HEK293 (cell line): ENCODE results near the gene PDF.

Source experiments
- CTCF ChIA-PET: fragments of 350-600 bp; formaldehyde crosslinking; extraction: SDS; loops from one replicate; lab custom pipeline; 2021; ENCODE audit warnings: antibody characterized with exemption; lab: Yijun Ruan, JAX
- POLR2A ChIA-PET: fragments of 300-600 bp; formaldehyde crosslinking; extraction: SDS; loops from one replicate; lab custom pipeline; 2020; ENCODE audit warnings: antibody characterized with exemption, inconsistent platforms; lab: Yijun Ruan, JAX
- H3K27ac ChIP-seq: fragments of 200-500 bp; sonication (Bioruptor generic); 2 replicates; pipeline ENCODE4 v1.5.1; 2014; ENCODE audit warnings: low read depth, low read length, control low read depth, inconsistent platforms; ENCODE audit errors: extremely low read depth
- H3K36me3 ChIP-seq, 2 experiments: fragments of 200-500 bp in 1 of 2; sonication (Bioruptor generic) in 1 of 2; 1 replicate in 1 of 2; 2 replicates in 1 of 2; pipeline ENCODE4 v1.5.1; 2014 to 2017; ENCODE audit warnings: inconsistent platforms in 2 of 2, low read length in 2 of 2; ENCODE audit not compliant: control insufficient read depth in 2 of 2, insufficient read depth in 1 of 2
- H3K4me1 ChIP-seq: fragments of 200-500 bp; sonication (Bioruptor generic); 2 replicates; pipeline ENCODE4 v1.5.1; 2014; ENCODE audit warnings: mild to moderate bottlenecking, low read length, inconsistent platforms; ENCODE audit not compliant: control insufficient read depth, insufficient read depth
- H3K4me3 ChIP-seq: 2 replicates; pipeline ENCODE4 v1.5.1; 2011; ENCODE audit warnings: low read depth, mild to moderate bottlenecking, control low read depth, low read length, moderate library complexity
- H3K9me3 ChIP-seq: fragments of 200-500 bp; sonication (Bioruptor generic); 2 replicates; pipeline ENCODE4 v1.5.1; 2014; ENCODE audit warnings: low read depth, low read length, inconsistent platforms; ENCODE audit not compliant: control insufficient read depth, insufficient read depth
- FEZF1 ChIP-seq: fragments of 450-650 bp; formaldehyde crosslinking; IDR thresholded peaks from 2 replicates; pipeline ENCODE4 v1.5.1; 2016; ENCODE audit warnings: missing biosample characterization, missing genetic modification characterization
- KLF10 ChIP-seq: fragments of 450-650 bp; IDR thresholded peaks from 2 replicates; pipeline ENCODE4 v1.5.1; 2018; ENCODE audit warnings: missing biosample characterization, mild to moderate bottlenecking, missing genetic modification characterization
- KLF7 ChIP-seq: fragments of 450-650 bp; formaldehyde crosslinking; IDR thresholded peaks from 2 replicates; pipeline ENCODE4 v1.5.1; 2016; ENCODE audit warnings: missing biosample characterization, missing genetic modification characterization, borderline replicate concordance
- MZF1 ChIP-seq: fragments of 450-650 bp; formaldehyde crosslinking; IDR thresholded peaks from 2 replicates; pipeline ENCODE4 v1.5.1; 2017; ENCODE audit warnings: missing biosample characterization, missing genetic modification characterization, borderline replicate concordance
- TCF7L2 ChIP-seq: IDR thresholded peaks from 2 replicates; pipeline ENCODE4 v1.6.1; 2011; ENCODE audit warnings: low read depth, mild to moderate bottlenecking, inconsistent platforms, low read length, moderate library complexity, borderline replicate concordance
- ZBTB20 ChIP-seq: fragments of 450-650 bp; formaldehyde crosslinking; IDR thresholded peaks from 2 replicates; pipeline ENCODE4 v1.5.1; 2016; ENCODE audit warnings: missing biosample characterization, missing genetic modification characterization
- ZNF155 ChIP-seq: fragments of 450-650 bp; formaldehyde crosslinking; IDR thresholded peaks from 2 replicates; pipeline ENCODE4 v1.5.1; 2016; ENCODE audit warnings: missing biosample characterization, missing genetic modification characterization
- ZNF19 ChIP-seq: fragments of 450-650 bp; formaldehyde crosslinking; IDR thresholded peaks from 2 replicates; pipeline ENCODE4; 2016; ENCODE audit warnings: missing biosample characterization, missing genetic modification characterization, low read depth
- ZNF2 ChIP-seq: fragments of 450-650 bp; formaldehyde crosslinking; IDR thresholded peaks from 2 replicates; pipeline ENCODE4 v1.5.1; 2016; ENCODE audit warnings: missing biosample characterization, missing genetic modification characterization
- ZNF211 ChIP-seq: fragments of 450-650 bp; formaldehyde crosslinking; IDR thresholded peaks from 2 replicates; pipeline ENCODE4 v1.5.1; 2016; ENCODE audit warnings: low read depth, missing biosample characterization, missing genetic modification characterization
- ZNF37A ChIP-seq: fragments of 450-650 bp; IDR thresholded peaks from 2 replicates; pipeline ENCODE4 v1.5.1; 2018; ENCODE audit warnings: missing biosample characterization, missing genetic modification characterization
- ZNF416 ChIP-seq: fragments of 450-650 bp; formaldehyde crosslinking; IDR thresholded peaks from 2 replicates; pipeline ENCODE4 v1.5.1; 2016; ENCODE audit warnings: missing biosample characterization, missing genetic modification characterization
- ZNF510 ChIP-seq: fragments of 450-650 bp; formaldehyde crosslinking; IDR thresholded peaks from 2 replicates; pipeline ENCODE4 v1.5.1; 2018; ENCODE audit warnings: mild to moderate bottlenecking, missing genetic modification characterization, missing biosample characterization; ENCODE audit not compliant: insufficient replicate concordance
- ZNF514 ChIP-seq: fragments of 450-650 bp; formaldehyde crosslinking; IDR thresholded peaks from 2 replicates; pipeline ENCODE4 v1.5.1; 2016; ENCODE audit warnings: missing biosample characterization, missing genetic modification characterization
- ZNF768 ChIP-seq: fragments of 450-650 bp; formaldehyde crosslinking; IDR thresholded peaks from 2 replicates; pipeline ENCODE4 v1.5.1; 2018; ENCODE audit warnings: missing biosample characterization, mild to moderate bottlenecking, missing genetic modification characterization
- TF ChIP-seq, protein P1 (sequence below): fragments of 450-650 bp; formaldehyde crosslinking; IDR thresholded peaks from 2 replicates; pipeline ENCODE4 v1.5.1; 2016; ENCODE audit warnings: missing biosample characterization, missing genetic modification characterization
- TF ChIP-seq, protein P2 (sequence below): fragments of 450-650 bp; formaldehyde crosslinking; conservative IDR thresholded peaks from 2 replicates; pipeline ENCODE4 v1.5.1; 2016; ENCODE audit warnings: low read depth, missing biosample characterization, missing genetic modification characterization
- TF ChIP-seq, protein P3 (sequence below): fragments of 450-650 bp; formaldehyde crosslinking; conservative IDR thresholded peaks from 2 replicates; pipeline ENCODE4 v1.5.1; 2016; ENCODE audit warnings: low read depth, missing biosample characterization, missing genetic modification characterization

The PDF gene

DNA sequence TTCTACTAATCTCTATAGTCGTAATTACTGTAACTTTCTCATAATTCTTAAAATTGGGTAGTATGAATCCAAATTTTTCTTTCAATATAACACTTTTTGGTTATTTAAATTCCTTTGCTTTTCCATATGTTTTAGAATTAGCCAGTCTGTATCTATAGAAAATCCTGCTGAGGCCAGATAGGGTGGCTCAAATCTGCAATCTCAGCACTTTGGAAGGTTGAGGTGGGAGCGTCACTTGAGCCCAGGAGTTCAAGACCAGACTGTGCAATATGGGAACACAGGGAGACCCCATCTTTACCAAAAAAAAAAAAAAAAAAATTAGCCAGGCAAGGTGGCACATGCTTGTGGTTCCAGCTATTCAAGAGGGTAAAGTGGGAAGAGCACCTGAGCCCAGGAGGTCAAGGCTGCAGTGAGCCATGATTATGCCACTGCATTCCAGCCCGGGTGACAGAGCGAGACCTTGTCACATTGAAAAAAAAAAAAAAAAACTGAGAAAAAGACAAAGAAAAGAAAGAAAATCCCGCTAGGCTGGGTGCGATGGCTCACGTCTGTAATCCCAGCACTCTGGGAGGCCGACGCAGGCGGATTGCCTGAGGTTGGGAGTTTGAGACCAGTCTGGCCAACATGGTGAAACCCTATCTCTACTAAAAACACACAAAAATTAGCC, 46.1 kb upstream of the PDF start:
- H3K4me1 ChIP-seq: no peaks in the 10 kb centered on the region
- no peaks in the 10 kb centered on the region for H3K9me3 ChIP-seq
- no peak overlapping the region for H3K4me3 ChIP-seq
- ChIA-PET CTCF (interaction anchor here (0.6 to 0.7 kb wide), 3 partner anchors 8 to 189 kb away, joined by 3 to 4 read pairs (median 3); no protein-coding TSS in a partner anchor), POLR2A (no interaction called here)
- peaks cover 42 to 75% of the 10 kb centered on the region in 2 experiments for H3K36me3 ChIP-seq
- no peak overlapping the region for H3K27ac ChIP-seq
- TF ChIP-seq MZF1 (tag by site-specific recombination) (no peak), ZNF514 (no peak), ZNF37A (tag by site-specific recombination) (no peak), ZNF19 (tag by site-specific recombination) (no peak), ZNF510 (tag by site-specific recombination) (no peak), ZNF768 (tag by site-specific recombination) (no peak), ZNF2 (tag by site-specific recombination) (no peak), KLF7 (tag by site-specific recombination) (no peak), FEZF1 (tag by site-specific recombination) (no peak), ZNF155 (tag by site-specific recombination) (no peak), TCF7L2 (no peak), ZNF416 (tag by site-specific recombination) (no peak), KLF10 (tag by site-specific recombination) (no peak), ZBTB20 (tag by site-specific recombination) (no peak), ZNF211 (no peak)
- TF ChIP-seq, protein P1, sequence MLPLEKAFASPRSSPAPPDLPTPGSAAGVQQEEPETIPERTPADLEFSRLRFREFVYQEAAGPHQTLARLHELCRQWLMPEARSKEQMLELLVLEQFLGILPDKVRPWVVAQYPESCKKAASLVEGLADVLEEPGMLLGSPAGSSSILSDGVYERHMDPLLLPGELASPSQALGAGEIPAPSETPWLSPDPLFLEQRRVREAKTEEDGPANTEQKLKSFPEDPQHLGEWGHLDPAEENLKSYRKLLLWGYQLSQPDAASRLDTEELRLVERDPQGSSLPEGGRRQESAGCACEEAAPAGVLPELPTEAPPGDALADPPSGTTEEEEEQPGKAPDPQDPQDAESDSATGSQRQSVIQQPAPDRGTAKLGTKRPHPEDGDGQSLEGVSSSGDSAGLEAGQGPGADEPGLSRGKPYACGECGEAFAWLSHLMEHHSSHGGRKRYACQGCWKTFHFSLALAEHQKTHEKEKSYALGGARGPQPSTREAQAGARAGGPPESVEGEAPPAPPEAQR (tag by site-specific recombination): no peak
- TF ChIP-seq, protein P2, sequence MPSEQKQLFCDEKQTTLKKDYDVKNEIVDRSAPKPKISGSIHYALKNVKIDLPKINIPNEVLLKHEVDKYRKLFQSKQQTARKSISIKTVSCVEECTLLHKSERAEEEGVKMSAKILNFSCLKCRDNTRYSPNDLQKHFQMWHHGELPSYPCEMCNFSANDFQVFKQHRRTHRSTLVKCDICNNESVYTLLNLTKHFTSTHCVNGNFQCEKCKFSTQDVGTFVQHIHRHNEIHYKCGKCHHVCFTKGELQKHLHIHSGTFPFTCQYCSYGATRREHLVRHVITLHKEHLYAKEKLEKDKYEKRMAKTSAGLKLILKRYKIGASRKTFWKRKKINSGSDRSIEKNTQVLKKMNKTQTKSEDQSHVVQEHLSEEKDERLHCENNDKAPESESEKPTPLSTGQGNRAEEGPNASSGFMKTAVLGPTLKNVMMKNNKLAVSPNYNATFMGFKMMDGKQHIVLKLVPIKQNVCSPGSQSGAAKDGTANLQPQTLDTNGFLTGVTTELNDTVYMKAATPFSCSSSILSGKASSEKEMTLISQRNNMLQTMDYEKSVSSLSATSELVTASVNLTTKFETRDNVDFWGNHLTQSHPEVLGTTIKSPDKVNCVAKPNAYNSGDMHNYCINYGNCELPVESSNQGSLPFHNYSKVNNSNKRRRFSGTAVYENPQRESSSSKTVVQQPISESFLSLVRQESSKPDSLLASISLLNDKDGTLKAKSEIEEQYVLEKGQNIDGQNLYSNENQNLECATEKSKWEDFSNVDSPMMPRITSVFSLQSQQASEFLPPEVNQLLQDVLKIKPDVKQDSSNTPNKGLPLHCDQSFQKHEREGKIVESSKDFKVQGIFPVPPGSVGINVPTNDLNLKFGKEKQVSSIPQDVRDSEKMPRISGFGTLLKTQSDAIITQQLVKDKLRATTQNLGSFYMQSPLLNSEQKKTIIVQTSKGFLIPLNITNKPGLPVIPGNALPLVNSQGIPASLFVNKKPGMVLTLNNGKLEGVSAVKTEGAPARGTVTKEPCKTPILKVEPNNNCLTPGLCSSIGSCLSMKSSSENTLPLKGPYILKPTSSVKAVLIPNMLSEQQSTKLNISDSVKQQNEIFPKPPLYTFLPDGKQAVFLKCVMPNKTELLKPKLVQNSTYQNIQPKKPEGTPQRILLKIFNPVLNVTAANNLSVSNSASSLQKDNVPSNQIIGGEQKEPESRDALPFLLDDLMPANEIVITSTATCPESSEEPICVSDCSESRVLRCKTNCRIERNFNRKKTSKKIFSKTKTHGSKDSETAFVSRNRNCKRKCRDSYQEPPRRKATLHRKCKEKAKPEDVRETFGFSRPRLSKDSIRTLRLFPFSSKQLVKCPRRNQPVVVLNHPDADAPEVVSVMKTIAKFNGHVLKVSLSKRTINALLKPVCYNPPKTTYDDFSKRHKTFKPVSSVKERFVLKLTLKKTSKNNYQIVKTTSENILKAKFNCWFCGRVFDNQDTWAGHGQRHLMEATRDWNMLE: no peak
- TF ChIP-seq, protein P3, sequence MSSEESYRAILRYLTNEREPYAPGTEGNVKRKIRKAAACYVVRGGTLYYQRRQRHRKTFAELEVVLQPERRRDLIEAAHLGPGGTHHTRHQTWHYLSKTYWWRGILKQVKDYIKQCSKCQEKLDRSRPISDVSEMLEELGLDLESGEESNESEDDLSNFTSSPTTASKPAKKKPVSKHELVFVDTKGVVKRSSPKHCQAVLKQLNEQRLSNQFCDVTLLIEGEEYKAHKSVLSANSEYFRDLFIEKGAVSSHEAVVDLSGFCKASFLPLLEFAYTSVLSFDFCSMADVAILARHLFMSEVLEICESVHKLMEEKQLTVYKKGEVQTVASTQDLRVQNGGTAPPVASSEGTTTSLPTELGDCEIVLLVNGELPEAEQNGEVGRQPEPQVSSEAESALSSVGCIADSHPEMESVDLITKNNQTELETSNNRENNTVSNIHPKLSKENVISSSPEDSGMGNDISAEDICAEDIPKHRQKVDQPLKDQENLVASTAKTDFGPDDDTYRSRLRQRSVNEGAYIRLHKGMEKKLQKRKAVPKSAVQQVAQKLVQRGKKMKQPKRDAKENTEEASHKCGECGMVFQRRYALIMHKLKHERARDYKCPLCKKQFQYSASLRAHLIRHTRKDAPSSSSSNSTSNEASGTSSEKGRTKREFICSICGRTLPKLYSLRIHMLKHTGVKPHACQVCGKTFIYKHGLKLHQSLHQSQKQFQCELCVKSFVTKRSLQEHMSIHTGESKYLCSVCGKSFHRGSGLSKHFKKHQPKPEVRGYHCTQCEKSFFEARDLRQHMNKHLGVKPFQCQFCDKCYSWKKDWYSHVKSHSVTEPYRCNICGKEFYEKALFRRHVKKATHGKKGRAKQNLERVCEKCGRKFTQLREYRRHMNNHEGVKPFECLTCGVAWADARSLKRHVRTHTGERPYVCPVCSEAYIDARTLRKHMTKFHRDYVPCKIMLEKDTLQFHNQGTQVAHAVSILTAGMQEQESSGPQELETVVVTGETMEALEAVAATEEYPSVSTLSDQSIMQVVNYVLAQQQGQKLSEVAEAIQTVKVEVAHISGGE (tag by site-specific recombination): no peak
